ENCODE measurements around the gene TENM4.

The TENM4 gene

GRCh38 chr11:79447038-79447786 is 6.4 kb upstream of the TENM4 start:
- DNase-seq, result no peak

- DNase-seq, result no peak
These were observed 4.1 kb upstream of the TENM4 start for GRCh38 chr11:79444923-79445322.

GRCh38 chr11:79441461-79441875 is 638 bp upstream of the TENM4 start:
- DNase-seq, result no peak

- no peak for DNase-seq
These were observed 802 bp downstream of the TENM4 start for GRCh38 chr11:79439886-79440570.

- no peak for DNase-seq
These were observed 1.4 kb downstream of the TENM4 start for GRCh38 chr11:79439410-79439885.

- DNase-seq, result no peak
These were observed 2.0 kb downstream of the TENM4 start for GRCh38 chr11:79438631-79439409.

- no peak for DNase-seq
These were observed 2.7 kb downstream of the TENM4 start for GRCh38 chr11:79437981-79438630.

GRCh38 chr11:79437278-79437980 is 3.4 kb downstream of the TENM4 start:
- DNase-seq, result no peak

GRCh38 chr11:79436919-79437277 is 3.9 kb downstream of the TENM4 start:
- DNase-seq, result no peak

- DNase-seq, result no peak
These were observed 6.5 kb downstream of the TENM4 start for GRCh38 chr11:79434283-79434682.

- DNase-seq, result no peak
These were observed 8.7 kb downstream of the TENM4 start for GRCh38 chr11:79432138-79432537.

GRCh38 chr11:79431535-79431934 is 9.3 kb downstream of the TENM4 start:
- DNase-seq, result no peak

- no peak for DNase-seq
These were observed 10.6 kb downstream of the TENM4 start for GRCh38 chr11:79430280-79430679.

GRCh38 chr11:79428406-79428805 is 12.4 kb downstream of the TENM4 start:
- no peak for DNase-seq

GRCh38 chr11:79427611-79428327 is 13.1 kb downstream of the TENM4 start:
- DNase-seq, result no peak

- no peak for DNase-seq
These were observed 13.7 kb downstream of the TENM4 start for GRCh38 chr11:79427126-79427525.

GRCh38 chr11:79425463-79425862 is 15.4 kb downstream of the TENM4 start:
- DNase-seq, result no peak

- DNase-seq, result no peak
These were observed 17.1 kb downstream of the TENM4 start for GRCh38 chr11:79423736-79424135.

GRCh38 chr11:79422866-79423265 is 18.0 kb downstream of the TENM4 start:
- DNase-seq, result no peak

- DNase-seq, result no peak
These were observed 19.0 kb downstream of the TENM4 start for GRCh38 chr11:79421820-79422219.

- DNase-seq, result no peak
These were observed 21.7 kb downstream of the TENM4 start for GRCh38 chr11:79419120-79419519.

GRCh38 chr11:79418241-79418640 is 22.6 kb downstream of the TENM4 start:
- DNase-seq, result no peak
